Effector CD8-positive, alpha-beta T cell (primary cell): ENCODE results near the gene SSR1.
A peak's percentile ranks its signal among the peaks of the same experiment; 100 is the strongest.

Experiments
- DNase-seq: peaks from one replicate; lab custom pipeline; 2025; lab: John Stamatoyannopoulos, UW

Gene SSR1

GRCh38 chr6:7257521-7258230 is 55.3 kb downstream of the SSR1 start:
- no peak for DNase-seq

- no peak for DNase-seq
Observed at GRCh38 chr6:7256785-7257184, 56.2 kb downstream of the SSR1 start.

GRCh38 chr6:7255918-7256317 is 57.1 kb downstream of the SSR1 start:
- DNase-seq = no peak

DNA sequence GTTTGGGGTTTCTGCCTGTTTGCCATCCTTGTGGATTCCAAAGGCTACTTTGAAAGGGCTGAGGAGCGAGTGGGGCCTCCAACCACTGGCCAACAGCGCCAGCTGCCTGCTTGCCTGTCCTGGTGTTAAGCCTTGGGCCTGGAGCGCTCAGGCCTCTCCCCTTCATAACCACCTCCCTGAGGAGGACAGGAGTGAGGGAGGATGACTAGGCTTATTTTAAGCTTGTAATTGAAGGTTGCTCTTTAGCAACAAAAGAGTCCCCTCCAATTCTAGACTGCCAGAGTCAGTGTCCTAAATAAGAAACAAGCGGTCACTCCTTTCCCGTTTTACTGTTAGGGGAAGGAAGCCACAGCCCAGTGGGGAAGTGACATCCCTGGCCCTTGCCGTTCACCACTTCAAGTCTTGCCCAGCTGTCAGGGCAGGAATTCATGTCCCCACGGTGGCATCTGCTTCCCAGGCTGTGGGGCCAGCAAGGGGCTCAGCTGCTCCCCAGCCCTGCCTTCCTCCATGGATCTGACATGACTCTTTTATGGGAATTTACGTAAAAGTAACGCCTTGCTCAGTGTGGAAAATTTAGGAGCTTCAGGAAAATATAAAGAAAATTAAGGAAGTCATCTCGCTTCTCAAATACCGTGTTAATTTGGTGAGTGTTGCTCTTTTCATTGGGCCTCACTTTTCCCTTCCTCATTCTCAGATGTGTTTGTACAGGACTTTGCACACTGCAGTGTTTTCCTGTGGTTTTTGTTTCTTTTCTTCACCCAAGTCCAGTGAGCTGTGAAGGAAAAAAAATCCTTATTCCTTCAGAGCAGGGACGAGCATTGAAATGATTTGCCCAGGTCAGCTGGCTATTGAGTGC is 57.8 kb downstream of the SSR1 start:
- no peak for DNase-seq

DNA sequence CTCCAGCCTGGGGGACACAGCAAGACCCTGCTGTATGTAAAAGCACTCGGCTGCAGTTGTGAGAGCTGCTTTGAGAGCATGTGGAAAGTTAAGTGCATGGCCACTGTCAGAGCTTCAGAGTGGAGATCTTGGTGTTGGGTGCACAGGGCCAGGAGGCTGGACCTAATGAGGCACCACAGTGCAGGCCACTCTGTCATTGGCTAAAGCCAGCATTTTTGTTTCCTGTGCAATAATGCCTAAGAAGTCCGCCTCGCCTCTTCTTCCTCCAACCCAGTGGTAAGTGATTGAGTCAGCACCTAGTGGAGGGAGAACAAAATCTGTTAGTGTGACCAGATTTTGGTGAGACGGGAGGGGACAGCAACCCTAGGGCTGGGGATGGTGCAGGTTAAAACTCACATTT is 60.6 kb downstream of the SSR1 start:
- DNase-seq = no peak

DNA sequence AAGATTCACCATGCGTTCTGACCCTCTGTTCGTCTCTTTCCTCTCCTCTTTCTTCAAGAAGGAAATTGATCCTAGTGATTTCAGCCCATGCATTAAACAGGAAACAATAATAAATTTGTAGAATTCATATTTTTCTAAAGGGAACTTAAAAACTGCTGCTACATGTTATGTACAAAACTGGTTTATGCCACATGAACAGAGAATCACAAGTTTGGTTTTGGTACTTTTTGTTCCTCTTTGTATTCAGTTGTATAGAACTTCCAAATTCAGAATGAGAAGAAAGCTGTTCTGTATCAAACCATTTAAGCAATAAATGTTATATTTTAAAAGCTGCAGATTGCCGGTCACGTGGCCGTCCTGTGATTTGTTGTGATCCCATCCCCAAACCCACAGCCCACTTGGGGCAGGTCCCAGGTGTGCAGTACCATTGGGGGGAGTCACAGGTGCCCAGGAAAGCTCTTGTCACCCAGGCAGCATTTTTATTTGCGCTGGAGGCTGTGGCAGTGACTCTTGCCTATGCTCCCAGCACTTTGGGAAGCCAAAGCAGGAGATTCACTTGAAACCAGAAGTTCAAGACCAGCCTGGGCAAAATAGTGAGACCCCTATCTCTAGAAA is 61.2 kb downstream of the SSR1 start:
- no peak for DNase-seq

DNA sequence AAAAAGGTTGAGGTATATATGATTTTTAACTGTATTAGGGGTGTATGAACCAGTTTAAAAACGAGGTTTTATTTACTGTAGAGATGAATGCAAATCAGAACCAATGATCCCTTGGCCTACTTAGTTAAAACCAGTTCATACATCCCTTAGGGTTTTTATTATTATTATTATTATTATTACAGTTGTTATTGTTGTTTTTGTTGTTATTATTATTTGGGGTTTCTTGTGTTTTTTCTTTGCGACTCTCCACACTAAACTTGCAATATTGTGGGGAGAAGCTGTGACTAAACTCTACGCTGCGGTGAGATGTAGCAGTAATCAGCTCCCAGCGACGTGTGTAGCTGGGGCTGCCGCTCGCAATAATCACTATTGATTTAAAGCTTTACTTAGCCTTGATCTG is 62.2 kb downstream of the SSR1 start:
- DNase-seq = no peak

- no peak for DNase-seq
Observed at GRCh38 chr6:7249946-7250643, 62.9 kb downstream of the SSR1 start.

DNA sequence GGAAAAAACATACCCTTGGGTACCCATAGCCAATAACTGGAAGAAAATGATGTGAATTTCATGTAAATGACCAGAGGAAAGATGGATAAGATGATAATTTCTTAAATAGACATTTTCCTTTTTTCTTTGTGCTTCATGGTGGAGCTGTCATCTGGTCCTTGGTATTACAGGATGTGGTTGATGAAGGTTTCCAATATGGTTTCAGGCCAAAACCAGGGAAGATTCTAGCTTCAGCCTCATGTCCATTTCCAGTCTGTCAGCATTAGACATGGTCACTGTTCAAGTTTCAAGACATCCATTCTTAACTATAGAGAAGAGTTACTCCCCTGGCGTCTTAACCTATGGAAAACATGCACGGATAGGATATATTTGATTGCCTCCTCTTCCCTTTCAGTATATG is 63.6 kb downstream of the SSR1 start:
- no peak for DNase-seq

- no peak for DNase-seq
Observed at GRCh38 chr6:7247828-7248227, 65.2 kb downstream of the SSR1 start.

GRCh38 chr6:7247179-7247456 is 65.9 kb downstream of the SSR1 start:
- DNase-seq = no peak

- no peak for DNase-seq
Observed at GRCh38 chr6:7246401-7247178, 66.4 kb downstream of the SSR1 start.

DNA sequence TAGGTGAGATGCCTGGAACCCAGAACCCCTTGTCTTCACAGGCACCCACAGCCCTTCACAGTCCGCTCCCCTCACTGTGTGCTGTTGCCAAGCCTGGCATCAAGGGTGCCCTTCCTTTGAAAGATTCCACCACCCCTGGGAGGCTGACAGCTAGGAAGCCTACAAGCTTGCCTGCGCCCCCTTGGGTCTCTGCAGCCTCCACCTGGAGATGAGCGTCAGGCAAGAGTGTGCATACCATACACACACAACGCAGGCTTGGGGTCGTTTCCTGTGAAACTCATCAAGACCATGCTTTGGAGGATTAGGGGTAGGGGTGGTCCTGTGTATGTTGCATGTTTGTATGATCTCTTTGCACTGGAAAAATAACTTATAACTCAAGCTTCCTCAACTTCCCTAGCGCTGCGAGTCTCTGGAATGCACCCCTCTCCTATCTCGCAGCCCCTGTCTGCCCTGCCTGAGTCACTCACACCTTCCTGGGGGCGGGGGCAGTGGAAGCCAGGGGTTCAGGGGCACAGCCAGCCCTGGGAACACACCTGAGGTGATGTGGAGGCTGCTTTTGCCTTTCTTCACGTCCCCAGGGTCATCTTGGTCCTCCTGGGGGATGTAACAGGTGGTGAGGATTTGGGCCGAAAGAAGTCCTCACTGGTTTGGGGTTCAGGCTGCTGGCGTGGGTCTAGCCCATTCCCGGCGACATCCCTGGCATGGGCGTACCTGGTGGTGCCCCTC is 67.2 kb downstream of the SSR1 start:
- no peak for DNase-seq

DNA sequence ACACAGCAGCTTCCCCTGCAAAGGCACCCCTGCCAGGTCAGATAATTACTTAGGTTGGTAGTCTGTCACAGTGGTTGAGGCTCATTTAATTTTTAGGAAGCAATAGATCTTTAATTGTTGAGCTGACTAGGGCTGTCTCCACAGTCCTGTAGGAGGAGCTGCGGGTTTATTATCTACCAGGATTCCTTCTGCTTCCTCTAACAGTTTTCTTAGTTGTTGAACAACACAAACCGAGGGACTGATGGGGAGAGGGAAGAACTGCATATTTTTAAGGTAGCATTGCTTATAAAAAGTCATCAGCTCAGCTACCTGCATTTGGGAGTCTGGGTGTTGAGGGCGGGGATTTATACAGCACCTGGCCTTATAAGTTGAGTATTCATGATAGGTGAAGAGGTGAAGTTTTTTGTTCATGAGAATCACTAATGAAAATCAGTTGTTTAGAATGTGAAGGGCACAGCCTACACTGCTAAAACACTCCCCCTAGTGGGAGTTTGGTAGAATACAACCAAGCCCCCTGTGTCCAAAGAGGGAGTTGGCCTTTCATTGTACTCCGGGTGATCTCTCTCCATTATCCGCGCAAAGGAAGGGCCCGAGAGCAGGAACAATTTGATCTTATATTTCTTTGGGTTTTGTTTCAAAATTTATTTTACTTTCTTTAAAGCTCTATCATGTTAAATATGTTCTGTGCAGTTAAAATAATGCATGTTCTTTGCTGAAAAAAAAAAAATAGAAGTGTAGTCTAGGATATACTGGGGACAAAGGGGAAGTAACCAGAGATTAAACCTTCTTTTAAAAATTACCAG is 69.6 kb downstream of the SSR1 start:
- DNase-seq = peak; percentile 9

DNA sequence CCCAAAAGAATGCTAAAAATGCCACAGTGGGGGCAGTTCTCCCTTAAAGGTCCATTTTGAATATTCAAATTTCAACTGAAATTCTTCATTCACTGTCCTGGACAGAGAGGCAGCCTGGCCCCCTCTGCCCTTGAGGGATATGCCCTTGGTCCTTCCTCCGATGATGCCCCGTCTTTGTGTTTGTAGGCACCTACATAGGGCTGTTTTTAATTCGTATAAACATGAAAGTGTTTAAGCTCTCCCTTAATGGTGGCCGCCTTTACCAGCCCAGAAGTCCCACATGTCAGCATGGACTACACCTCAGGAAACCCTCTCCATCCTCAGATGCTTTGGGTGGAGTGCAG is 70.2 kb downstream of the SSR1 start:
- no peak for DNase-seq

DNA sequence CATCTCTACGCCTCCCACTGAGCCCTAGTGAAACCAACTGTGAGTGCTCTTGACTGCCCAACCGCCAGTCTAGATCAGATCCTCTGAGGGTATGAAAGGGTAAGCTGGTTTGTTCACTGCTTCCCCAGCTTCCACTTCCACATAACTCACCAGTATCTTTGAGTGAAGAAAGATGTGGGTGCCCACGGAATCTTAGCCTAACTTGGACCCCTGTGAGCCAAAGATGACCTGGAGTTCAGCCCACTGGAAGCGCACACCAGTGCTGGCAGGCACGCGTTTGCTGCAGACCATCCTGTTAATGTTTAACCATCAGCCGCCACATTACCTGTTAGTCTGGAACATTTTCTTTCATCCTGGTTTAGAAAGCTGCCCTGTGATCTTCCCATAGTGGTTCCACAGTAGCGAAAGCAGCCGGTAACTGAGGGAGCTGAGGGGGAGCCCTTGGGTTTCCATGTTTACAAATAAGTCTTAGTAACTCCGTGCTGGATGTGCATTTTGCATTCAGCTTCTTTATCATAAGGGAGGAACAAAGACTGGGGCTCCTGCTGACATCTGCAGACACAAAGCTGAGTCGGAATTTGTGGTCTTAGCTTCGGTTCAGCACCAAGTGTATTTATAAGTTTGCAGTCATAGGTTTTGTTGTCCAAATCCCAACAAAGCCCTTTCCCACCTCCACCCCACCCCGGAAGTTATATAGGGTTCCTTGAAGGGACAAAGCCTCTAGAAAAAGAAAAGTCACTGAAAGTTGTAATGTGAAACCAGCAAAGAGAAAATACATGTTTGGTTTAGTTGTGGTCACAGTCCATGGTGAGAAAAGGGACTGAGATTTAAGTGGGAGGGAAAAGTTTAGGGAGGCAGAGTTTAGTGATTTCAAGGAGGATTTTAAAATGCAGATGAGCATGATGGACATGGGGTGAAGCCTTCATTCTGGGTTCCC is 71.0 kb downstream of the SSR1 start:
- no peak for DNase-seq

DNA sequence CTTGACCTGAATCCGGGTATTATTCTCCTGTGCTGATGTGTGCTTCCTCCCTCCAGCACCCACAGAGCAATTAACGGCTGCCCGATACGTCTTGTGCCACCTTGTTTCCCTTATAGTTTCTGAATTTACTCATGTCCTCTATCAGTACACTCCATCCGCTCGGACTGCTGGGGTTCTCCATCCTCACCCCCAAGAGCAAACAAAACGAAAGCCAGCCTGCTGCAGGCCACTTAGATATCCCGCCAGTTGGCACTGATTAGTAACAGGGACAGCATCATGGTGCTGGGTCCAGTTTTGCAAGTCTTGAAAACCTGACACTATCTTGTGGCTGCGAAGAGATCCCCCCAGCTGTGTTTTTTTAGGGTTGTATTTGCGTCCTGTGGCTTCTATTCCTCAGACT is 71.8 kb downstream of the SSR1 start:
- DNase-seq = no peak

DNA sequence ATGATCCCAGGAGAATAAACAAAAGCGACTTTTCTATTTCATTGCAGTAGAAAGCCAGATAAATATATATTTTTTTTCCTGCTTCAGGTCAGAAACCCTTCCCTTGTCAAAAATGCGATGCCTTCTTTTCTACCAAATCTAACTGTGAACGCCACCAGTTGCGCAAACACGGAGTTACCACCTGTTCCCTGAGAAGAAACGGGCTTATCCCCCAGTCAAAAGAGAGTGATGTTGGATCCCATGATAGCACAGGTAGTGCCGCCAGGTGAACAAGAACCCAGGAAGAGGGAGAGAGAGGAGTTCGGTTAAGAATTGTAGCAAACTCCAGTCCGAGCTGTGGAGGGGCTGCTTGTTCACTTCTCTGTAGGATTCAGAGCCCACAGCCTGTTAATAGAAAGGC is 72.6 kb downstream of the SSR1 start:
- no peak for DNase-seq

GRCh38 chr6:7239590-7239948 is 73.4 kb downstream of the SSR1 start:
- no peak for DNase-seq
